NCI-H2107 treated with DMSO at 0.1 percent for 48 hours (cell line): ENCODE measurements around the gene YEATS2.
A peak's percentile ranks its signal among the peaks of the same experiment; 100 is the strongest.
"Not testable (repeated sequence)": the region's sequence is repeated elsewhere in the genome, so short reads cannot be mapped to it uniquely, and the experiment has no call there.

Experiments
- DNase-seq: peaks from one replicate; lab custom pipeline; 2025; ENCODE audit not compliant: unreplicated experiment; lab: John Stamatoyannopoulos, UW

Gene YEATS2

DNA sequence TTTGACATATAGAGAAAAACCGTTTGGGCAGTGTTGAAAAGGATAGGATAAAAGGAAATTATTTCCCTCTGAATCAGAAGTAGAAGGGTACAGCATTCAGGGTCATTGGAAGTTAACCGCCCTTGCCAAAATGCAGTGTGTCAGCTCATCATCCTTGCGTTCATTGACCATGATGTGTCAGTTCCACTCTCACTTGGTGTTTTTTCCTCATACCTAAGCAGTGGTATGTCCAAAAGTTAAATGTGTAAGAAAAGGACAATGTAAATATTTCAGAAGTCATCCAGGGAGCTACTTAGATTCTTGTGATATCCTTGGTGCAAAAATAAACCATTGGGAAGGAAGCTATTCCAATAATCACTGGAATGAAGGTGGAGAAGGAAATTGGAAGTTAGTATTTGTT, 77.0 kb downstream of the YEATS2 start:
- no peak for DNase-seq

DNA sequence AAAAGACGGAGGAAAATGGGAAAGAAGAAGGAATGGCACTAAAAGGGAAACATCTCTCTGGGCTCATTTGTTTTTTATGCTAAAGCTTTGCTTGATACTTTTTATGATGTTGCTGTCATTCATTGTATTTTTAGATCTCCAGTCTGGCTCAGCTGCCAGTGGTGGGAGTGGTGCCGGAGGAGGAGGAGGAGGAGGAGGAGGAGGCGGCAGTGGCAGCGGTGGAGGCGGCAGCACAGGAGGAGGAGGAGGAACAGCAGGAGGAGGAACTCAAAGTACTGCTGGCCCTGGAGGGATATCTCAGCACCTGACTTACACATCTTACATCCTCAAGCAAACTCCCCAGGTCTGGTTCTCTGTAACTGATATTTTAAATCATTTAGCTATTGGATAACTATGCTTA, 78.2 kb downstream of the YEATS2 start:
- DNase-seq, result no peak

DNA sequence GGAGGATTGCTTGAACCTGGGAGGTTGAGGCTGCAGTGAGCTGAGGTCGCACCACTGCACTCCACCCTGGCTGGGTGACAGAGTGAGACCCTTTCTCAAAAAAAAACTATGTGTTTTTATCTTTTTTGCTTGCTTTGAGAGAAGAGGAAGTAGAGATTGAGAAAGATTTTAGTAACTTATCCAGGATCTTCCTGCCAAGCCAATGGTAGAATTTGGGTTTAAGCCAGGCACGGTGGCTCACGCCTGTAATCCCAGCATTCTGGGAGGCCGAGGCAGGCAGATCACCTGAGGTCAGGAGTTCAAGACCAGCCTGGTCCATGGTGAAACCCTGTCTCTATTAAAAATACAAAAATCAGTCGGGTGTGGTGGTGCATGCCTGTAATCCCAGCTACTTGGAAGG, 78.9 kb downstream of the YEATS2 start:
- not testable (repeated sequence) for DNase-seq

DNA sequence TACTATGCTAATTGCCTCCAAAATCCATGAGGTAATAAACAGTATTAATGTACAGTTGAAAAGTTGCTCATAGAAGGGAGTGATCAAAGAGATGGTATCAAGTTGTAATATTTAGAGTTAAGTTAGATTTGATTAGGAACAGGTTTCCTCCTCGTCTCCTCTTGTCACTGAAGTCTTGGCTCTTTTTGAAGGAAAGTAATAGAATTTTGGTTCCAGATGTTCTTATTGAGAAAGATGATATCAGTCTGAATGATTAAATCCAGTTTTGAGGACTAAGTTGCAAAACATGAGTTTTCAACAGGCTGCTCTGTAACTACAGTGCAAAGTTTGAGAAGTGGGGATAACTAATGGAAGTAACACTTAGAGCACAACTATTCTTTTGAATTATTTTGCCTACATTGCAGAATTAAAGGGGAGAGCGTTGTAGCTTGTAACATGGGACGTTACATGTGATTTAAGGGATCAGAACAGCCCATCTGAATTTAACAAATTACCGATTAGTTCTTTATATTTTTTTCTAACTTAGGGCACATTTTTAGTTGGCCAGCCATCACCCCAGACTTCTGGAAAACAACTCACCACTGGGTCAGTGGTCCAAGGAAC, 79.5 kb downstream of the YEATS2 start:
- DNase-seq, result no peak

DNA sequence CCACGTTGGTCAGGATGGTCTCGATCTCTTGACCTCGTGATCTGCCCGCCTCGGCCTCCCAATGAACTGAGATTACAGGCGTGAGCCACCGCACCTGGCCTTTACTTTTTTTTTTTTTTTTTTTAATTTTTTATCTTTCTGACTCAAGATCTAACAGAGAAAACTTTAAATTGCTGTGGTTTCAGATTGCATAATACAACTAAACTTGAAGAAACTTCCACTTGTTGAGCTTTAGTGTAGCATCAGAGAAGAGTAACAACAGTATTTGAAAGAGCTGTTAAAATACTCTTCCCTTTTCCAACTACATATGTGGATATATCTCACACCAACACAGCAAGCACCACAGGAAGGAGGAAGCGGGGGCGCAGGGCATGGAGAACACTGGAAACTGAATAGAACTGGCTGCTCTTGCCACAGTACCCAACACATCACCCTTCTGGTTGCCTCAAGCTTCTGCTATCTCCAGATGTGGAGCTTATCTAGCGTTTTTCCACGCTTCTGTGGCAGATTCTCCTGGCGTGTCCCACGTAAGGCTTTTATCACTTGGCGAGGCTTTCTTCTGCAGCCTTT, 82.4 kb downstream of the YEATS2 start:
- no peak for DNase-seq

DNA sequence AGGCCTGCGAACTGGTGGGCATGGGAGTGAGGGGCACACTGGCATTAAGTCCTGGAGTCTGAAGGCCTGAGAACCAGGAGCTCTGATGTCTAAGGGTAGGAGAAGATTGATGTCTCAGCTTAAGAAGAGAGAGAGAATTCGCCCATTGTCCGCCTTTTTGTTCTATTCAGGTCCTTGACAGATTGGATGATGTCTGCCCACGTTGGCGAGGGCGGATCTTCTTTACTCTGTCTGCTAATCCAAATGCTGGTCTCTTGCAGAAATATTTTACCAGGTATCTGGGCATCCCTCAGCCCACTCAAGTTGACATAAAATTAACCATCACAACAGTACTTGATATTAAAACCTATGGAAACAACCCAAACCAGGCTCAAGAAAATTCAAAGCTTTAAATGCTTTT, 83.6 kb downstream of the YEATS2 start:
- DNase-seq, result no peak

DNA sequence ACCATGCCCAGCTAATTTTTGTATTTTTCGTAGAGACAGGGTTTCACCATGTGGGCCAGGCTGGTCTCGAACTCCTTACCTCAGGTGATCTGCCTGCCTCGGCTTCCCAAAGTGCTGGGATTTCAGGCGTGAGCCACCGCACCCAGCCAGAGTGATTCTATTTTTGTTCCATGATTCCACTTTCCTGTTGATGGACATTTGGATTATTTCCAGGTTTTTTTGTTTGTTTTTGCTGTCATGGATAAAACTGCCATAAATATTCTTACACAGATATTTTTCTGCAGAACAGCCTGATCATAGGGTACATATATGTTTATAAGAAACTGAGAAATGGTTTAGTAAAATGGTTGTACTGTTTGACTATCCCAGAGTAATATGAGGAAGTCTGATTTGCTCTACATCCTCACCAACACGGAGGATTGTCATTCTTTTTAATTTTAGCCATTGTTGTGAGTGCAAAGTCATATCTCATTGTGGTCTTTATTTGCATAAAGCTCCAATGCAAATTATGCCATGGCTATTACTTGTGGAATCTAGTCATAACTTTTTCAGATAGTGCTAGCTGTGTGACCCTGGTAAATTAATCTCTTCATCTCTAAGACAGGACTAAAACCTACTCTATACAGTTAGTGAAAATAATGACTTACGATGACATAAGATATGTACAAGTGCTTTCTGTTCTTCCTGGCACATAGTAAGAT, 85.1 kb downstream of the YEATS2 start:
- DNase-seq, result no peak

DNA sequence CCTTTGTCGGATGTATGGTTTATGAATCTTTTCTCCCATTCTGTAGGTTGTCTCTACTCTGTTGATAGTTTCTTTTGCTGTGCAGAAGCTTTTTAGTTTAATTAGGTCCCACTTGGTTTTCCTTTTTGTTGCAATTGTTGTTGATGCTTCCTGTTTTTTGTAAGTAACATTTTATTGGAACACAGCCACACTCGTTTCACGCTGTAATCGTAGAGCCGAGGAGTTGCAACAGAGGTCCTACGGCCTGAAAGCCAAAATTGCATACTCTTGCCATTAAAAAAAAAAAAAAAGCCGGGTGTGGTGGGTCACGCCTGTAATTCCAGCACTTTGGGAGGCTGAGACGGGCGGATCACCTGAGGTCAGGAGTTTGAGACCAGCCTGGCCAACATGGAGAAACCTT, 86.9 kb downstream of the YEATS2 start:
- not testable (repeated sequence) for DNase-seq

DNA sequence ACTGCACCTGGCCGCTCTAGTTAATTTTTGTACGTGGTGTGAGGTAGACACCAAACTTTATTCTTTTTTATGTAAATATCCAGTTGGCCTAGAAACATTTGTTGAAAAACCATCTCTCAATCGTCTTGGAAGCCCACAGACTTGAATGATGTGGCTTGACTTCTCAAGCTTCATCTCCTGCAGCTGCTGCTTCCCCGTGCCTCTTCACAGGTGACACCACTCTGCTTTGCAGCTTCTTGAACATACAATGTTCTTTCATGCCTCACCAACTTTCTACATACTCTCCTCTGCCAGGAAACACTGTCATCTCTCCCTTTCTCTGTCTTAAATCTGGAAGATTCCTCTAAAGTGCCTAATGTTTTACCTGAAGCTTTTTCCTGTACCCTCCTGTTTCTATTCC, 92.2 kb downstream of the YEATS2 start:
- no peak for DNase-seq

DNA sequence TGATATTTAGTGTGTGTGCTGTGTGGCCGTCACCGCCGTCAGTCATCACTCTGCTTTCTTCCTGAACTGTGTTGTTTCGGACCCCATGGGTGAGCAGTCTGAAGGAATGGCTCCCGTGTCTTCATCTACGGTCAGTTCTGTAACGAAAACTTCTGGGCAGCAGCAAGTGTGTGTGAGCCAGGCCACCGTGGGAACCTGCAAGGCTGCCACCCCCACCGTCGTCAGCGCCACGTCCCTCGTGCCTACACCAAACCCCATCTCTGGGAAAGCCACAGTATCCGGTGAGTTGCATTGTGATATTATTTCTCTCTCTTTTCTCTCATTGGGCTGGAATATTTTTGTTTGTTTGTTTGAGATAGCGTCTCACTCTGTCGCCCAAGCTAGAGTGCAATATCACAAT, 93.1 kb downstream of the YEATS2 start:
- no peak for DNase-seq

DNA sequence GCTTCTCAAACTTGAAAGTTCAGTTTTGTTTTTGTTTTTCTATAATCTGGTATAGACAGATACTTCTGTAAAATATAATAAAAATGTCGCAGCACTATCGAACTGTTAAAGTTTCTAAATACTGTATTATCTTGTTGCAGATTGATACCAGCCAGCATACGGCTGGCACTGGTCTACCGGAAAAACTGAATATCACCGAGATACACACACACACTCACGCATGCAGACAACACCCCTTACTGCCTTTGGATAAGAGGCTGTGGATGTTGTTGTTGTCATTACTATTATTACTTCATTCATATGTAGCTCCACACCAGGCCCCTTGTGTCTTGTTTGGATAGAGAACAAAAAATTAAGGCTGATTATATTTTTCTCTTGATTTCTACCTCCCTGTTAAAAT, 95.4 kb downstream of the YEATS2 start:
- DNase-seq, result no peak

DNA sequence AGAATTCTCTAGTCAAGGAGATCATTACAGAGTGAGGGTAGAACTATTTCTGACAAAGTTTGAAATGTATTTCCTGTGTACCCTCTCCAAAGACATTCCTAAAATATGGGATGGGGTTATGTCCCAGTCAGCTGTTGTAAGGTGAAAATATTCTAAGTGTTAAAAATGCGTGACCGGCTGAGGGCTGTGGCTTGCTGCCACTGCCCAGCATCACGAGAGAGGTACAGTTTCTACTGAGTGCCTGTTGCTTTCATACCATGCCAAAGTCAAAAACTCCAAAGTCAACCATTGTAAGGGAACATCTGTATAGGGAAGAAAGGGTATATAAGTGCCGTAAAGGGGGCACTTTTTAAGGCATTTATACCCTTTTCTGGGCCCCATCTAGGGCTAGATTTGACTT, 96.9 kb downstream of the YEATS2 start:
- no peak for DNase-seq

DNA sequence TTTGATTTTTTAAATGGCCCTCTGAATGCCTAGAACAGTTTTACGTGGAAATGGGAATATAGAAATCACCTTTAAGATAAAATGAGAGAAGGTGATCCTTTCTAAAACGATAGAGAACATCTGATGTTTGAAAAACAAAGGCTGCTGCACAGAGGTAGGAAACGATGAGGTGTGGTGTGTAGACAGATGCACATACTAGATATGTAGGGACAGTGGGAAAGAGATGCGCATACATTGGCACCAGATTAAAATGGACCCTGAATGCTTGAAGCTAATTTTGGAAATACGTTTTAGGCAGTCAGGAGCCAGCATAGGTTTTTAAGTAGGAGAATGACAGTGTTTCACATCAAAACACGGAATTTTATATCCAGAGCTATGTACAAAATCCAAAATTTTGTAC, 98.8 kb downstream of the YEATS2 start:
- DNase-seq, result no peak

DNA sequence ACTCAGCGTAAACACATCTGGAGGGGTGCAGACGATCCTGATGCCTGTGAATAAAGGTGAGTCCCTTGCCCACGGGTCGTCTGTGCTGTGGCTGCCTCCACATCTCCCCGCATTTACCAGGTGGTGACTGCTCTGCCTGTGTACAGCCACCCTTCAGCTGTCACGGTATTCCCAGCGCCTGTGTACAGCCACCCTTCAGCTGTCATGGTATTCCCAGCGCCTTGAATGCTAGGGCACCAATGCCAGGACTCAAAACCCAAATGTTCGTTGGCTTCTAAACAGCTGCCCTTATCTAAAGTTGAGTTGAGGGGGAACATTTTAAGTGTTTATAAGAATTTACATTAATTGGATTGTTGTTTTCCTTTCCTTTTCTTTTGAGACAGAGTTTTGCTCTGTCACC, 100.4 kb downstream of the YEATS2 start:
- DNase-seq, result no peak

DNA sequence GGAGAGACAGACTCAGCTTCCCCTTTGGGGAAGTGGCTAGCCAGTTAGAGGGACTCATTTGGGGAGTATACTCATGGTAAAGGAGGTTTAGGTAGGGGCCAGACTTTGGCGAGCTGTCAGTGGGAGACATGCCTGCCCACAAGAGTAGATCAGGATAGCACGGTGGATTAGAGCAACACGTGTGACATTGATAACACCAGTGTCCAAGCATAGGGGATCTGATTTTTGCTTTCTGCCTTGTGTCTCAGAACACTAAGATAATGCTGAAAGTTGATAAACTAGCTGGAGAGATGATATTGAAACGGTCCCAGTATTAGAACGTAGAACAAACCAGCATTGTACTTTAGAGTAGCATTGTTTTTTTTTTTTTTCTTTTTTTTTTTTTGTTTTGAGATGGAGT, 101.9 kb downstream of the YEATS2 start:
- DNase-seq, result no peak

DNA sequence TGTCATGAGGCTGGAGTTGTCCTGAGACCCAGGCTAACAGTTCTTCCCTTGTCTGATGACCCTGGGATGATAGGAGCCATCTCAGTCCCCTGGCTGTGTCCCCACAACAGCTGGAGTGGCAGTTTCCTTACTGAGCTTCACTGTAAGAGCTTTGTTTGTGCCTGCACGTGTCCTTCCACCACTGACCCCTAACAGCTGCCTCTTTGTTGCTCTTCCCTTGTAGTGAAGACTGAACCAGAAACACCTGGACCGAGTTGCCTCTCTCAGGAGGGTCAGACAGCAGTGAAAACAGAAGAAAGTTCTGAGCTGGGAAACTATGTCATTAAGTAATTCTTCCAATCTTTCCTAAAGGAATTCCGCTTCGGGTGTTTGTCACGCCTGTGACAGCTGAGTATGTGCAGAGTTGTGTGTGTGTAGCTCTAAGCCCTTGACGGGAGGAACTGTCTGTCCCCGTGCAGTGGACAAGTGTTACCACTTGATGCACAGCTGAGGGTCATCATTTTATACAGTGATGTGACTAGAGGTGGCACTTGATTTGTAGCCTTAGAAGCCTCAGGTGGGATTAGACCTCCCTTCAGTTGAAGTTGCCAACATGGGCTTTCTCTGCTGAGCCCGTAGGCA, 102.8 kb downstream of the YEATS2 start:
- DNase-seq, result no peak

DNA sequence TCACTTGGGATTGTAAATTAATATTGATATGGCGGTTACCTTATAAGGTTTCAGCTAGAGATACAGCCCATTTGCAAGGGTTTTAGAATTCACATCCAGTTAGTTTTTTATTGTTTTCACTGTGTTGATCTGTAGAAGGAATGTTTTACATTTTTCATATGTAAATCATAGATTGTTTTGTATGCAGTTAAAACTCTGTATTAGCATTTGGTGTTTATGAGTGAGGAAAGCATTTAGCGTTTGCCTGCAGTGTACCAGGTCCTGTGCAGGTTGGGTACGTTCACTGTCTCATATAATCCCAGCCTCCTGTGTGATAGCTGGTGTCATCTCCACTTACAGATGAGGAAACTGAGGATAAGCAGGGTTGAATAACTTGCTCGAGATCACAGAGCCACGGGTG, 104.0 kb downstream of the YEATS2 start:
- DNase-seq, result no peak

DNA sequence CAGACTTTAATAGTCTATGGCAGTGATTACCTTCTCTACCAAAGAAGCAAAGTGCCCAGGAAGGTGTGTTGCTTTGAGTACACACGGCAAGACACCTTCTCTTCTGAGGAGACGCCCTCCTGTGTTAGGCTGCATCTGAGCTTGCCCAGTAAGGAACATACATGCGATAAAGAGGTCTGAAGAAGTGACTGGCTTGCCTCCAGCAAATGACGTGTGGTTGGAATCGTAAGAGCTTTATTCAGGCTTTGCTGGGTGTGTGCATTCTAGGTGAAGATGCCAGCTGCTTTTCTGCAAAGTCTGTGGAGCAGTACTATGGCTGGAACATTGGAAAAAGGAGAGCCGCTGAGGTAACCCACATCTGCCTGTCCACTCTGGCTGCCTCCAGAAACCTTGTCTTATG, 105.4 kb downstream of the YEATS2 start:
- peak; percentile 30 for DNase-seq

DNA sequence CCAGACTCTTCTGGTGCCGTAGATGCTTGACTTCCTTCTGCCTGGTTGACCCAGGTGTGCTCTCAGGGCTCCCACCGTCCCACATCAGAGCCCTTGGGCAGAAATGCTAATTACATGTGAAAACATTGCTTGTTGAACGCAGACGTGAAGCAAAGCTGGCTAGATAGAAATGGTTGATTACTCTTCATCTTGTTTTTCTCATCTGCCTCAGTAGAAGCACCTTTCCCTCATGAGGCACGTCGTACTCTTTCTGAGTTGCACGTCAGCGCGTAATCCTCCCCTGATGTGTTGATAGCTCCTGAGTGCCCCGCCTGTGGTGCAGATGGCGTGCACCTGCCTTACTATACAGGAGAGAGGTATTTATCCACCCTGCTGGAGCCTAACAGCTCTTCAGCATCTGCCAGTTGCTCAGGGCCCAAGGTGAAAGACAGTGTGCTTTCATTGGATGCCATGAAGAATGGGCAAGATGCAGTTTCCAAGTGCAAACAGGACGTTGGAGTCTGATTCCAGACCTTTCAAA, 109.7 kb downstream of the YEATS2 start:
- DNase-seq, result peak; percentile 100

DNA sequence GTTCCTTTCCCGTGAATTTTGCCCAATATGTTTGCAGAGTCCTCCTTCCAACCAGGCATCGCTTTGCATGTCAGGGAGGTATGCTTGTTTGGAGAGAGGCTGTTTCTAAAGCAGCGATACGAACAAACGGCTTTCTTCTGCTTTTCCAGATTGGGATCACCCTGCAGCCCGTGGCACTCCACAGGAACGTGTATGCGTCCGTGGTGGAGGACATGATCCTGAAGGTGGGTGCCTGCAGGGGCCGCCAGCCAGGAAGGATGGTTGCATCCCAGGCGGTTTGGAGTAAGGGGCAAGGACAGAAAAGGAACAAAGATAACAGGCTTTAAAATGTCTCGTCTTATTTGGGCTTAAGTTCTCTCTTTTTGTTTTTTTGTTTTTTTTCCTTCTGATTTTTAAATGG, 110.3 kb downstream of the YEATS2 start:
- no peak for DNase-seq

DNA sequence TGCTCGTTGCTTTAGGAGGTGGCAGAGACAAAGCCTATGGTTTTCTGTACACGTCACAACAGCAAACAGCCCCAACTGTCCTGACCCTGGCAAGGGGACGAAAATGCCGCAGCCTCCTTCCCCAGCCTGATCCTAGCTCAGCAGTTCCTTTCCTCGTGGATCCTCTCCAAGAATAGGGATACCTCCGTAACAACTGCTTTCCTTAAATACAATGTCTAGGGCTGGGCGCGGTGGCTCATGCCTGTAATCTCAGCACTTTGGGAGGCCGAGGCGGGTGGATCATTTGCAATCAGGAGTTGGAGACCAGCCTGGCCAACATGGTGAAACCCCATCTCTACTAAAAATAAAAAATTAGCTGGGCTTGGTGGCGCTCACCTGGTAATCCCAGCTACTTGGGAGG, 110.8 kb downstream of the YEATS2 start:
- no peak for DNase-seq

DNA sequence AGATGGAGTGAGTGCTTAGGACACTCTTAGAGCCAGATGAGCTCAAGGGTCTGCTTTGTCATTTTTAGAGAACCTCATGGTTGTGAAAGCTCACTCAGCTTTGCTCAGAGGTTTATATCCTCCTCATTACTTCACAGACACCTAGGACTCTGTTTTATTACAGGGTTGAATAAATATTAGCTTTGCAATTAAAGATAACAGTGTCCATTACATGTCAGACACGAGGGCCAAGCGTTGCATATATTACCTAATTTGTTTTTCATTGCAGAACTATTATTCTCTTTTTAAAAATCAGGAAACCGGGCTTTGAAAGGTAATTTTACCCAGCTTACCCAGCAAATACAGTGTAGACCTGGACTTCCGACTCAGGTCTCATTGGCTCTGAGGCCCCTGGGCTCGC, 111.7 kb downstream of the YEATS2 start:
- no peak for DNase-seq
